Liver (tissue), 9 donors: Measurements from ENCODE around the gene TRIM33. TPM values are rescaled to one million over a fixed set of nuclear protein-coding genes. Genes with fewer than 3 reads are reported as not detected.

ENCODE experiments used
- DNase-seq: peaks from one replicate; pipeline ENCODE4 v3.0.0-alpha.2; 2017; ENCODE audit warnings: low spot score
- H3K27ac ChIP-seq, 2 donors: one replicate each; pipeline ENCODE4 v1.7.0; 2013; ENCODE audit warnings: inconsistent platforms in 2 of 2, low read length in 2 of 2, control low read depth in 1 of 2, low read depth in 1 of 2, mild to moderate bottlenecking in 1 of 2
- H3K27me3 ChIP-seq, 4 donors: one replicate each; pipeline versions ENCODE4 v1.6.1 to v1.7.0; 2013; ENCODE audit warnings: low read length in 3 of 4, inconsistent platforms in 1 of 4, mild to moderate bottlenecking in 1 of 4, moderate library complexity in 1 of 4; ENCODE audit not compliant: control insufficient read depth in 4 of 4, insufficient read depth in 4 of 4
- H3K36me3 ChIP-seq, 4 donors: one replicate each; pipeline versions ENCODE4 v1.6.1 to v1.7.0; 2013; ENCODE audit warnings: low read length in 3 of 4, mild to moderate bottlenecking in 3 of 4, low read depth in 1 of 4, moderate library complexity in 1 of 4; ENCODE audit not compliant: control insufficient read depth in 4 of 4, insufficient read depth in 3 of 4
- H3K4me1 ChIP-seq, 4 donors: one replicate each; pipeline versions ENCODE4 v1.6.1 to v1.7.0; 2013; ENCODE audit warnings: low read length in 3 of 4, mild to moderate bottlenecking in 3 of 4, moderate library complexity in 1 of 4; ENCODE audit not compliant: control insufficient read depth in 4 of 4, insufficient read depth in 4 of 4
- H3K4me3 ChIP-seq, 3 donors: one replicate each; pipeline versions ENCODE4 v1.6.1 to v1.7.0; 2013; ENCODE audit warnings: low read length in 3 of 3, control low read depth in 1 of 3, low read depth in 1 of 3, mild to moderate bottlenecking in 1 of 3
- H3K9ac ChIP-seq, 2 donors: one replicate each; pipeline ENCODE4 v1.7.0; 2013; ENCODE audit warnings: low read length in 2 of 2, mild to moderate bottlenecking in 2 of 2, moderate library complexity in 2 of 2, control low read depth in 1 of 2, low read depth in 1 of 2
- H3K9me3 ChIP-seq, 4 donors: one replicate each; pipeline versions ENCODE4 v1.6.1 to v1.7.0; 2013; ENCODE audit warnings: low read length in 3 of 4; ENCODE audit not compliant: control insufficient read depth in 4 of 4
- EGR1 ChIP-seq, 2 donors: IDR thresholded peaks; 2 replicates each; pipeline ENCODE4 v1.6.1; 2016 to 2018; ENCODE audit warnings: antibody characterized with exemption in 2 of 2, low read depth in 2 of 2
- FOXA1 ChIP-seq: IDR thresholded peaks from 2 replicates; pipeline ENCODE4 v1.6.1; 2016; ENCODE audit warnings: antibody characterized with exemption
- FOXA2 ChIP-seq: IDR thresholded peaks from 2 replicates; pipeline ENCODE4 v1.6.1; 2016; ENCODE audit warnings: antibody characterized with exemption
- GABPA ChIP-seq, 2 donors: IDR thresholded peaks in 1 of 2; conservative IDR thresholded peaks in 1 of 2; 2 replicates each; pipeline ENCODE4 v1.6.1; 2016; ENCODE audit warnings: antibody characterized with exemption in 2 of 2, mild to moderate bottlenecking in 1 of 2, moderate library complexity in 1 of 2
- HNF4A ChIP-seq, 2 donors: conservative IDR thresholded peaks; 2 replicates each; pipeline ENCODE4 v1.6.1; 2016; ENCODE audit warnings: antibody characterized with exemption in 2 of 2, mild to moderate bottlenecking in 2 of 2
- HNF4G ChIP-seq: IDR thresholded peaks from 2 replicates; pipeline ENCODE4 v1.6.1; 2016; ENCODE audit warnings: antibody characterized with exemption
- JUND ChIP-seq, 2 donors: IDR thresholded peaks; 2 replicates each; pipeline ENCODE4 v1.6.1; 2016; ENCODE audit warnings: antibody characterized with exemption in 2 of 2
- NR2F2 ChIP-seq: IDR thresholded peaks from 2 replicates; pipeline ENCODE4 v1.6.1; 2016; ENCODE audit warnings: antibody characterized with exemption
- RAD21 ChIP-seq, 2 donors: IDR thresholded peaks; 2 replicates each; pipeline ENCODE4 v1.6.1; 2016; ENCODE audit warnings: antibody characterized with exemption in 2 of 2, mild to moderate bottlenecking in 2 of 2
- RXRA ChIP-seq, 2 donors: IDR thresholded peaks; 2 replicates each; pipeline ENCODE4 v1.6.1; 2017 to 2018; ENCODE audit warnings: antibody characterized with exemption in 2 of 2, mild to moderate bottlenecking in 1 of 2
- SP1 ChIP-seq: IDR thresholded peaks from 2 replicates; pipeline ENCODE4 v1.6.1; 2018; ENCODE audit warnings: antibody characterized with exemption, mild to moderate bottlenecking
- TAF1 ChIP-seq: conservative IDR thresholded peaks from 2 replicates; pipeline ENCODE4 v1.6.1; 2016; ENCODE audit warnings: antibody characterized with exemption, mild to moderate bottlenecking
- YY1 ChIP-seq: IDR thresholded peaks from 2 replicates; pipeline ENCODE4 v1.6.1; 2016; ENCODE audit warnings: antibody characterized with exemption, mild to moderate bottlenecking
- WGBS: extraction: QIAGEN DNeasy Blood & Tissue Kit; methylation state at CpG from one replicate; pipeline ENCODE4 v1.1.7; 2013; 5-methylcytosine and 5-hydroxymethylcytosine counted together
- polyA plus RNA-seq, 2 donors: library from polyadenylated mRNA; stranded (reverse) in 1 of 2; unstranded in 1 of 2; fragments of 200-250 nt in 1 of 2; fragments of >200 nt in 1 of 2; fragmentation: Nextera tagmentation in 1 of 2; extraction: Ambion mirVana in 1 of 2; gene quantifications; one replicate each; pipeline versions ENCODE4 v1.2.1 to v1.2.3, GENCODE V29; 2013 to 2015
- total RNA-seq, 2 donors: library from RNA; depleted of rRNA; stranded (reverse); fragments of >200 nt; gene quantifications; one replicate each; pipeline ENCODE4 v1.2.3, GENCODE V29; 2014
- TF ChIP-seq, protein P1 (sequence below): IDR thresholded peaks from 2 replicates; pipeline ENCODE4 v1.6.1; 2016; ENCODE audit warnings: antibody characterized with exemption
- TF ChIP-seq, protein P2 (sequence below): IDR thresholded peaks from 2 replicates; pipeline ENCODE4 v1.6.1; 2016; ENCODE audit warnings: antibody characterized with exemption, mild to moderate bottlenecking
- TF ChIP-seq, protein P3 (sequence below): fragments of 150-350 bp; IDR thresholded peaks from 2 replicates; pipeline ENCODE4 v1.5.1; 2017; ENCODE audit warnings: improper control_type of control experiment, low read depth, low read length; ENCODE audit not compliant: missing input control
- TF ChIP-seq, protein P4 (sequence below): IDR thresholded peaks from 2 replicates; pipeline ENCODE4 v1.6.1; 2016; ENCODE audit warnings: antibody characterized with exemption
- donor health status: healthy.
- donor health status: healthy.
- donor health status: healthy.
- donor health status: healthy.
- donor health status: healthy.

Gene TRIM33
- total and polyA plus RNA-seq, 4 donors = 4.5 to 30.5 (median 16.6) TPM

DNA sequence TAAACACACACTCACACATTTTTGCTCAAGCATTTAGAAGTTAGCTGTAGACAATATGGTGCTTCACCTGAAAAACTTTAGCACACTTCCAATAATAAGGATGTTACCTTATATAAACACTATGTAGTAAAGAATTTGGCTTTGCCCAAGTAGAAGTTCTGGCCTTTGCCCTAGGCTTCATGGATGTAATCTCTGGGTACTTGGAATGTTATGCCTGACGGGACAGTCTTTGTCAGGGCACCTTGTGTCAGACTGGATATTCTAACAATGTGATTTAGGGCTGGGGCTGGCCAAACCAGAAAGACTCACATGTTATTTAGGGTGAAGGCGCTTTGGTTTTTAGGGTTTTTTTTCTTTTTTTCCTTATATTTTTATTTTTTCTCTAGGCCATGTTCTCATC lies 34.8 kb upstream of the TRIM33 start:
- DNase-seq = no peak
- Histone ChIP-seq H3K4me3 (no peak overlapping the region), H3K9ac (no peak overlapping the region), H3K27ac (no peak overlapping the region), H3K4me1 (no peaks in the 10 kb centered on the region), H3K9me3 (no peaks in the 10 kb centered on the region), H3K27me3 (no peaks in the 10 kb centered on the region), H3K36me3 (no peaks in the 10 kb centered on the region)
- 92% methylated on average over 2 of the region's 2 CpGs for WGBS
- no peak for TF ChIP-seq RXRA (IDR thresholded peaks at IDR 0.05)
- TF ChIP-seq JUND (IDR thresholded peaks at IDR 0.05) = no peak
- no peak for TF ChIP-seq EGR1 (IDR thresholded peaks at IDR 0.05; ENCODE audit: low read depth in 2 of 2)
- TF ChIP-seq HNF4G = no peak
- TF ChIP-seq FOXA1 = no peak
- TF ChIP-seq FOXA2 = no peak
- TF ChIP-seq GABPA (IDR thresholded peaks at IDR 0.05 in 1 of 2, conservative IDR thresholded peaks at IDR 0.05 in 1 of 2) = no peak
- TF ChIP-seq, protein P1, sequence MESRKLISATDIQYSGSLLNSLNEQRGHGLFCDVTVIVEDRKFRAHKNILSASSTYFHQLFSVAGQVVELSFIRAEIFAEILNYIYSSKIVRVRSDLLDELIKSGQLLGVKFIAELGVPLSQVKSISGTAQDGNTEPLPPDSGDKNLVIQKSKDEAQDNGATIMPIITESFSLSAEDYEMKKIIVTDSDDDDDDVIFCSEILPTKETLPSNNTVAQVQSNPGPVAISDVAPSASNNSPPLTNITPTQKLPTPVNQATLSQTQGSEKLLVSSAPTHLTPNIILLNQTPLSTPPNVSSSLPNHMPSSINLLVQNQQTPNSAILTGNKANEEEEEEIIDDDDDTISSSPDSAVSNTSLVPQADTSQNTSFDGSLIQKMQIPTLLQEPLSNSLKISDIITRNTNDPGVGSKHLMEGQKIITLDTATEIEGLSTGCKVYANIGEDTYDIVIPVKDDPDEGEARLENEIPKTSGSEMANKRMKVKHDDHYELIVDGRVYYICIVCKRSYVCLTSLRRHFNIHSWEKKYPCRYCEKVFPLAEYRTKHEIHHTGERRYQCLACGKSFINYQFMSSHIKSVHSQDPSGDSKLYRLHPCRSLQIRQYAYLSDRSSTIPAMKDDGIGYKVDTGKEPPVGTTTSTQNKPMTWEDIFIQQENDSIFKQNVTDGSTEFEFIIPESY = no peak
- no peak for TF ChIP-seq TAF1
- TF ChIP-seq RAD21 (IDR thresholded peaks at IDR 0.05) = no peak
- TF ChIP-seq, protein P2, sequence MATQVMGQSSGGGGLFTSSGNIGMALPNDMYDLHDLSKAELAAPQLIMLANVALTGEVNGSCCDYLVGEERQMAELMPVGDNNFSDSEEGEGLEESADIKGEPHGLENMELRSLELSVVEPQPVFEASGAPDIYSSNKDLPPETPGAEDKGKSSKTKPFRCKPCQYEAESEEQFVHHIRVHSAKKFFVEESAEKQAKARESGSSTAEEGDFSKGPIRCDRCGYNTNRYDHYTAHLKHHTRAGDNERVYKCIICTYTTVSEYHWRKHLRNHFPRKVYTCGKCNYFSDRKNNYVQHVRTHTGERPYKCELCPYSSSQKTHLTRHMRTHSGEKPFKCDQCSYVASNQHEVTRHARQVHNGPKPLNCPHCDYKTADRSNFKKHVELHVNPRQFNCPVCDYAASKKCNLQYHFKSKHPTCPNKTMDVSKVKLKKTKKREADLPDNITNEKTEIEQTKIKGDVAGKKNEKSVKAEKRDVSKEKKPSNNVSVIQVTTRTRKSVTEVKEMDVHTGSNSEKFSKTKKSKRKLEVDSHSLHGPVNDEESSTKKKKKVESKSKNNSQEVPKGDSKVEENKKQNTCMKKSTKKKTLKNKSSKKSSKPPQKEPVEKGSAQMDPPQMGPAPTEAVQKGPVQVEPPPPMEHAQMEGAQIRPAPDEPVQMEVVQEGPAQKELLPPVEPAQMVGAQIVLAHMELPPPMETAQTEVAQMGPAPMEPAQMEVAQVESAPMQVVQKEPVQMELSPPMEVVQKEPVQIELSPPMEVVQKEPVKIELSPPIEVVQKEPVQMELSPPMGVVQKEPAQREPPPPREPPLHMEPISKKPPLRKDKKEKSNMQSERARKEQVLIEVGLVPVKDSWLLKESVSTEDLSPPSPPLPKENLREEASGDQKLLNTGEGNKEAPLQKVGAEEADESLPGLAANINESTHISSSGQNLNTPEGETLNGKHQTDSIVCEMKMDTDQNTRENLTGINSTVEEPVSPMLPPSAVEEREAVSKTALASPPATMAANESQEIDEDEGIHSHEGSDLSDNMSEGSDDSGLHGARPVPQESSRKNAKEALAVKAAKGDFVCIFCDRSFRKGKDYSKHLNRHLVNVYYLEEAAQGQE = no peak
- TF ChIP-seq, protein P3, sequence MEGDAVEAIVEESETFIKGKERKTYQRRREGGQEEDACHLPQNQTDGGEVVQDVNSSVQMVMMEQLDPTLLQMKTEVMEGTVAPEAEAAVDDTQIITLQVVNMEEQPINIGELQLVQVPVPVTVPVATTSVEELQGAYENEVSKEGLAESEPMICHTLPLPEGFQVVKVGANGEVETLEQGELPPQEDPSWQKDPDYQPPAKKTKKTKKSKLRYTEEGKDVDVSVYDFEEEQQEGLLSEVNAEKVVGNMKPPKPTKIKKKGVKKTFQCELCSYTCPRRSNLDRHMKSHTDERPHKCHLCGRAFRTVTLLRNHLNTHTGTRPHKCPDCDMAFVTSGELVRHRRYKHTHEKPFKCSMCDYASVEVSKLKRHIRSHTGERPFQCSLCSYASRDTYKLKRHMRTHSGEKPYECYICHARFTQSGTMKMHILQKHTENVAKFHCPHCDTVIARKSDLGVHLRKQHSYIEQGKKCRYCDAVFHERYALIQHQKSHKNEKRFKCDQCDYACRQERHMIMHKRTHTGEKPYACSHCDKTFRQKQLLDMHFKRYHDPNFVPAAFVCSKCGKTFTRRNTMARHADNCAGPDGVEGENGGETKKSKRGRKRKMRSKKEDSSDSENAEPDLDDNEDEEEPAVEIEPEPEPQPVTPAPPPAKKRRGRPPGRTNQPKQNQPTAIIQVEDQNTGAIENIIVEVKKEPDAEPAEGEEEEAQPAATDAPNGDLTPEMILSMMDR = no peak
- TF ChIP-seq, protein P4, sequence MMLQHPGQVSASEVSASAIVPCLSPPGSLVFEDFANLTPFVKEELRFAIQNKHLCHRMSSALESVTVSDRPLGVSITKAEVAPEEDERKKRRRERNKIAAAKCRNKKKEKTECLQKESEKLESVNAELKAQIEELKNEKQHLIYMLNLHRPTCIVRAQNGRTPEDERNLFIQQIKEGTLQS = no peak

DNA sequence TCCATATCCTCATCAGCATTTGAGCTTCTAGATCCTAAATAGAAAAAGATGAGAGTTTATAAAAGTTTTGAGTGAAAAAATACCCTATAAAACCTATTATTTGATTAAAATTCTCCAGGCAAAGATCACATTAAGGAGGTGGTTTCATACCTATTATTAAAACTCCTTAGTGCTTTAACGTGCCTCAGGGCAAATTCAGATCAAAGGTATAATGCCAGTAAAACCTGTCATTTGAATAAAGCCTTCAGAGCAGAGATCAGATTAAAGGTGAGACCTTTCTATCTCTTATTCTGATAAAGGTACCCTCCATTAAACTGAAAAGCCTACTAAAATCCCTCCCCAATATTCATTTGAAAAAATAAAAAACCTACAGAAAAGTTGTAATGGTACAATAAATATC lies 34.3 kb upstream of the TRIM33 start:
- no peak for DNase-seq
- 75% methylated on average over 1 of the region's 1 CpG for WGBS
- TF ChIP-seq NR2F2 = no peak
- no peak for TF ChIP-seq EGR1 (IDR thresholded peaks at IDR 0.05; ENCODE audit: low read depth in 2 of 2)
- TF ChIP-seq SP1 = no peak
- TF ChIP-seq HNF4A (conservative IDR thresholded peaks at IDR 0.05) = no peak
- TF ChIP-seq, protein P1 = no peak
- TF ChIP-seq RAD21 (IDR thresholded peaks at IDR 0.05) = no peak
- TF ChIP-seq FOXA1 = no peak
- no peak for TF ChIP-seq YY1
- TF ChIP-seq GABPA (IDR thresholded peaks at IDR 0.05 in 1 of 2, conservative IDR thresholded peaks at IDR 0.05 in 1 of 2) = no peak
- no peak for TF ChIP-seq HNF4G
- TF ChIP-seq RXRA (IDR thresholded peaks at IDR 0.05) = no peak
- no peak for TF ChIP-seq FOXA2
- no peak for TF ChIP-seq JUND (IDR thresholded peaks at IDR 0.05)
- H3K9me3 ChIP-seq = no peaks in the 10 kb centered on the region
- no peak overlapping the region for H3K4me3 ChIP-seq
- no peaks in the 10 kb centered on the region for H3K4me1 ChIP-seq
- H3K27ac ChIP-seq = no peak overlapping the region
- H3K9ac ChIP-seq = no peak overlapping the region
- no peaks in the 10 kb centered on the region for H3K36me3 ChIP-seq
- no peaks in the 10 kb centered on the region for H3K27me3 ChIP-seq
